HCT116 (cell line): ENCODE measurements around the gene LBHD1. TPM values are rescaled to one million over a fixed set of nuclear protein-coding genes. Genes with fewer than 3 reads are reported as not detected.

ENCODE experiments used
- ATAC-seq: fragments of 200-7000 bp; cut with Tn5 transposase; 2 replicates; pipeline ENCODE4 v1.9.1; 2020; ENCODE audit warnings: mild to moderate bottlenecking, moderate library complexity
- BruUV-seq: library from RNA; stranded (reverse); fragments of 400-500 nt; replicated peaks from 2 replicates; lab custom pipeline; 2021; lab: Mats Ljungman, UMichigan
- CTCF ChIA-PET: fragments of 300-600 bp; sonication (Branson Sonifier 250); formaldehyde crosslinking; loops from one replicate; lab custom pipeline; 2021; ENCODE audit warnings: antibody characterized with exemption; lab: Charles Lee
- POLR2A ChIA-PET: fragments of 300-600, 350-600 bp; sonication (Branson Sonifier 250); formaldehyde crosslinking; loops from one replicate; lab custom pipeline; 2021; ENCODE audit warnings: antibody characterized with exemption; lab: Charles Lee
- RAD21 ChIA-PET, 2 experiments: fragments of 300-600 bp; sonication (Branson Sonifier 250); formaldehyde crosslinking; loops; one replicate each; lab custom pipeline; 2023; ENCODE audit warnings: low total read pairs in 2 of 2; ENCODE audit not compliant: uncharacterized antibody in 2 of 2, unreplicated experiment in 2 of 2, low non-redundant PET in 1 of 2; lab: Charles Lee
- DNase-seq: peaks from one replicate; pipeline ENCODE4 v3.0.0-alpha.2; 2010; ENCODE audit warnings: low read depth, low spot score
- H2AFZ ChIP-seq: fragments of 200-600 bp; shearing (Covaris generic), sonication (generic); 2 replicates; pipeline ENCODE4 v1.6.1; 2017; ENCODE audit warnings: low read depth, mixed run types, mixed read lengths, antibody characterized with exemption, low read length; ENCODE audit not compliant: poor library complexity, severe bottlenecking
- H3K27ac ChIP-seq: 2 replicates; pipeline ENCODE4 v1.5.1; 2012; ENCODE audit warnings: low read depth, low read length
- H3K27me3 ChIP-seq: fragments of 200-600 bp; sonication (generic); 2 replicates; pipeline ENCODE4 v1.6.1; 2016; ENCODE audit warnings: mixed run types, low read length, mixed read lengths; ENCODE audit not compliant: insufficient read depth
- H3K36me3 ChIP-seq, 2 experiments: fragments of 200-500 bp in 1 of 2; fragments of 200-600 bp in 1 of 2; sonication (Bioruptor generic) in 1 of 2; sonication (generic) in 1 of 2; 2 replicates each; pipeline versions ENCODE4 v1.5.1 to v1.6.1; 2014 to 2016; ENCODE audit warnings: low read length in 2 of 2, inconsistent platforms in 1 of 2, mixed read lengths in 1 of 2, mixed run types in 1 of 2; ENCODE audit not compliant: insufficient read depth in 2 of 2, control insufficient read depth in 1 of 2
- H3K4me1 ChIP-seq, 2 experiments: fragments of 200-600 bp in 1 of 2; sonication (generic) in 1 of 2; 2 replicates each; pipeline versions ENCODE4 v1.5.1 to v1.6.1; 2012 to 2017; ENCODE audit warnings: low read length in 2 of 2, inconsistent platforms in 1 of 2, mild to moderate bottlenecking in 1 of 2, mixed read lengths in 1 of 2, mixed run types in 1 of 2, moderate library complexity in 1 of 2; ENCODE audit not compliant: insufficient read depth in 2 of 2, control insufficient read depth in 1 of 2
- H3K4me2 ChIP-seq: fragments of 200-600 bp; sonication (generic); 2 replicates; pipeline ENCODE4 v1.6.1; 2017; ENCODE audit warnings: mixed run types, low read length, mixed read lengths
- H3K4me3 ChIP-seq, 2 experiments: fragments of 200-600 bp in 1 of 2; sonication (generic) in 1 of 2; replicated peaks in 1 of 2; 2 replicates each; pipeline ENCODE4 v1.5.1; 2011 to 2016; ENCODE audit warnings: low read length in 2 of 2, control low read depth in 1 of 2, low read depth in 1 of 2, mild to moderate bottlenecking in 1 of 2, mixed read lengths in 1 of 2, mixed run types in 1 of 2
- H3K79me2 ChIP-seq: fragments of 200-600 bp; sonication (generic); 2 replicates; pipeline ENCODE4 v1.6.1; 2017; ENCODE audit warnings: mild to moderate bottlenecking, mixed run types, low read length, moderate library complexity, mixed read lengths; ENCODE audit not compliant: insufficient read depth
- H3K9ac ChIP-seq: fragments of 200-600 bp; sonication (generic); 2 replicates; pipeline ENCODE4 v1.6.1; 2016; ENCODE audit warnings: low read length, mixed read lengths
- H3K9me2 ChIP-seq: fragments of 200-600 bp; sonication (generic), shearing (Covaris generic); 2 replicates; pipeline ENCODE4 v1.6.1; 2017; ENCODE audit warnings: mixed run types, mild to moderate bottlenecking, moderate library complexity; ENCODE audit not compliant: insufficient read depth
- H3K9me3 ChIP-seq, 2 experiments: fragments of 200-500 bp in 1 of 2; fragments of 200-600 bp in 1 of 2; sonication (Bioruptor generic) in 1 of 2; sonication (generic) in 1 of 2; 2 replicates each; pipeline ENCODE4 v1.6.1; 2014 to 2017; ENCODE audit warnings: low read length in 2 of 2, mixed read lengths in 2 of 2, inconsistent platforms in 1 of 2, low read depth in 1 of 2, mild to moderate bottlenecking in 1 of 2, mixed run types in 1 of 2, moderate library complexity in 1 of 2; ENCODE audit not compliant: control insufficient read depth in 1 of 2, insufficient read depth in 1 of 2
- H4K20me1 ChIP-seq: fragments of 200-600 bp; sonication (generic), shearing (Covaris generic); 2 replicates; pipeline ENCODE4 v1.6.1; 2017; ENCODE audit warnings: mixed run types, mild to moderate bottlenecking, moderate library complexity; ENCODE audit not compliant: insufficient read depth
- ATF3 ChIP-seq: IDR thresholded peaks from 2 replicates; pipeline ENCODE4 v1.6.1; 2012
- CBX3 ChIP-seq: IDR thresholded peaks from 2 replicates; pipeline ENCODE4 v1.6.1; 2012; ENCODE audit warnings: low read depth
- CEBPB ChIP-seq: IDR thresholded peaks from 2 replicates; pipeline ENCODE4 v1.6.1; 2012; ENCODE audit warnings: low read depth
- CTCF ChIP-seq, 3 experiments: fragments of 200-600 bp in 1 of 3; sonication (generic) in 1 of 3; IDR thresholded peaks in 2 of 3; conservative IDR thresholded peaks in 1 of 3; 2 replicates each; pipeline ENCODE4 v1.5.1; 2012 to 2017; ENCODE audit warnings: low read depth in 2 of 3, low read length in 2 of 3, antibody characterized with exemption in 1 of 3, borderline replicate concordance in 1 of 3, control low read depth in 1 of 3, mild to moderate bottlenecking in 1 of 3, mixed read lengths in 1 of 3, mixed run types in 1 of 3, moderate library complexity in 1 of 3; ENCODE audit not compliant: insufficient read depth in 1 of 3
- ELF1 ChIP-seq: IDR thresholded peaks from 2 replicates; pipeline ENCODE4 v1.6.1; 2012; ENCODE audit warnings: low read depth, borderline replicate concordance
- EZH2 ChIP-seq: fragments of 200-600 bp; sonication (generic); IDR thresholded peaks from 2 replicates; pipeline ENCODE4 v1.6.1; 2017; ENCODE audit warnings: antibody characterized with exemption, mixed run types
- EZH2phosphoT487 ChIP-seq: fragments of 200-600 bp; IDR thresholded peaks from 2 replicates; pipeline ENCODE4 v1.6.1; 2018; ENCODE audit warnings: antibody characterized with exemption, borderline replicate concordance
- JUND ChIP-seq: IDR thresholded peaks from 2 replicates; pipeline ENCODE4 v1.6.1; 2012
- MAX ChIP-seq: IDR thresholded peaks from 2 replicates; pipeline ENCODE4 v1.6.1; 2012
- POLR2AphosphoS5 ChIP-seq: IDR thresholded peaks from 2 replicates; pipeline ENCODE4 v1.6.1; 2011; ENCODE audit warnings: mild to moderate bottlenecking, low read depth, low read length, moderate library complexity
- RAD21 ChIP-seq: IDR thresholded peaks from 2 replicates; pipeline ENCODE4 v1.6.1; 2012; ENCODE audit warnings: low read depth, mild to moderate bottlenecking
- SIN3A ChIP-seq: IDR thresholded peaks from 2 replicates; pipeline ENCODE4 v1.6.1; 2012; ENCODE audit warnings: low read depth
- SP1 ChIP-seq: IDR thresholded peaks from 2 replicates; pipeline ENCODE4 v1.6.1; 2012; ENCODE audit warnings: low read depth
- SRF ChIP-seq: IDR thresholded peaks from 2 replicates; pipeline ENCODE4 v1.6.1; 2012; ENCODE audit warnings: low read depth
- TCF7L2 ChIP-seq: IDR thresholded peaks from 2 replicates; pipeline ENCODE4 v1.7.0; 2011; ENCODE audit warnings: borderline replicate concordance, inconsistent platforms; ENCODE audit not compliant: insufficient read depth, insufficient read length; ENCODE audit errors: extremely low read depth
- YY1 ChIP-seq: IDR thresholded peaks from 2 replicates; pipeline ENCODE4 v1.6.1; 2011; ENCODE audit warnings: low read length, low read depth, moderate library complexity, mild to moderate bottlenecking; ENCODE audit not compliant: insufficient replicate concordance; ENCODE audit errors: extremely low read depth
- ZBTB33 ChIP-seq: IDR thresholded peaks from 2 replicates; pipeline ENCODE4 v1.6.1; 2011; ENCODE audit warnings: mild to moderate bottlenecking, low read length, moderate library complexity; ENCODE audit not compliant: insufficient replicate concordance; ENCODE audit errors: extremely low read depth
- ZFX ChIP-seq: fragments of 450-650 bp; IDR thresholded peaks from 2 replicates; pipeline ENCODE4 v1.6.1; 2017
- ZNF274 ChIP-seq: fragments of 200-500 bp; sonication (Bioruptor generic); IDR thresholded peaks from 2 replicates; pipeline ENCODE4 v1.6.1; 2014; ENCODE audit warnings: mild to moderate bottlenecking, low read depth, low read length, inconsistent platforms
- intact Hi-C: fragments of 100-400 bp; cut with micrococcal nuclease; formaldehyde crosslinking; loops from 2 replicates; pipeline ENCODE4 v1.10.0; 2022
- total RNA-seq: library from RNA; stranded (reverse); gene quantifications from one replicate; pipeline ENCODE4 v1.2.1, GENCODE V29; 2021; ENCODE audit not compliant: unreplicated experiment

Gene LBHD1
- total RNA-seq, 1 experiment from 2014 or later, result 14.7 TPM

GRCh38 chr11:62716206-62716605, 44.1 kb upstream of the LBHD1 start:
- no peak for TF ChIP-seq JUND
- TF ChIP-seq CTCF (IDR thresholded peaks at IDR 0.05 in 2 of 3, conservative IDR thresholded peaks at IDR 0.05 in 1 of 3; ENCODE audit: borderline replicate concordance in 1 of 3, insufficient read depth in 1 of 3, low read depth in 2 of 3, low read length in 2 of 3), result no peak
- no peak for TF ChIP-seq CEBPB
- TF ChIP-seq TCF7L2, result no peak
- no peak for TF ChIP-seq POLR2AphosphoS5
- TF ChIP-seq ZFX, result no peak
- TF ChIP-seq ELF1, result no peak
- TF ChIP-seq MAX, result no peak
- TF ChIP-seq CBX3, result no peak
- no peak for TF ChIP-seq YY1
- TF ChIP-seq EZH2, result no peak
- no peak for TF ChIP-seq ZNF274
- TF ChIP-seq RAD21, result no peak
- no peak for TF ChIP-seq SIN3A
- TF ChIP-seq ATF3, result no peak
- no peak for TF ChIP-seq SRF
- TF ChIP-seq ZBTB33, result no peak
- TF ChIP-seq SP1, result no peak
- TF ChIP-seq EZH2phosphoT487, result no peak
- DNase-seq, result no peak
- Histone ChIP-seq H3K27ac (no peak overlapping the region), H3K36me3 (peaks cover 88 to 89% of the 10 kb centered on the region in 2 experiments), H2AFZ (no peak overlapping the region), H3K4me1 (no peaks in the 10 kb centered on the region), H3K79me2 (peaks cover 76% of the 10 kb centered on the region), H3K4me3 (no peak overlapping the region), H4K20me1 (peaks cover 5% of the 10 kb centered on the region; the same call in 1 of the 2 replicates), H3K9ac (no peak overlapping the region), H3K9me2 (no peaks in the 10 kb centered on the region), H3K9me3 (no peaks in the 10 kb centered on the region), H3K4me2 (no peak overlapping the region), H3K27me3 (no peaks in the 10 kb centered on the region)
- RAD21 ChIA-PET, result no interaction called here
- CTCF ChIA-PET, result no interaction called here
- POLR2A ChIA-PET, result no interaction called here
- no peak for ATAC-seq
- intact Hi-C loops, result no loop called here
- no TSS peak for BruUV-seq
